ENCODE data around the gene SPTSSB. TPM values are rescaled to one million over a fixed set of nuclear protein-coding genes. Genes with fewer than 3 reads are reported as not detected.

Gene SPTSSB
- total RNA-seq, 2 donors from 2014 or later: 0.64 to 2.3 TPM

GRCh38 chr3:161325059-161325458 is 46.3 kb downstream of the SPTSSB start:
- no peaks in the 10 kb centered on the region for H3K4me1 ChIP-seq (ENCODE audit: control insufficient read depth, insufficient read depth, low read length)
- no peak for DNase-seq
- H3K9ac ChIP-seq (ENCODE audit: extremely low read depth, low read length, poor library complexity, severe bottlenecking): no peak overlapping the region
- H3K9me3 ChIP-seq (ENCODE audit: control insufficient read depth, low read length): no peaks in the 10 kb centered on the region
- 80 to 92% methylated on average over 2 of the region's 2 CpGs for WGBS, 2 experiments (ENCODE audit: insufficient coverage in 1 of 2, insufficient read length in 1 of 2)
- no peaks in the 10 kb centered on the region for H3K9me3 Mint-ChIP-seq
- no peak overlapping the region for H3K27ac ChIP-seq (ENCODE audit: low read depth, low read length)
- H3K36me3 Mint-ChIP-seq (ENCODE audit: low read depth): no peaks in the 10 kb centered on the region
- H3K36me3 ChIP-seq (ENCODE audit: control insufficient read depth, insufficient read depth, low read length): no peaks in the 10 kb centered on the region
- H3K4me3 ChIP-seq (ENCODE audit: low read length): no peak overlapping the region
- no peak overlapping the region for H3K4me3 Mint-ChIP-seq
- H3K27ac Mint-ChIP-seq: no peak overlapping the region
- H3K27me3 Mint-ChIP-seq (ENCODE audit: insufficient read depth): peaks cover 7% of the 10 kb centered on the region
- no peak for TF ChIP-seq CTCF (conservative IDR thresholded peaks at IDR 0.05)
- peaks cover 5% of the 10 kb centered on the region for H3K4me1 Mint-ChIP-seq
- peaks cover 13% of the 10 kb centered on the region for H3K27me3 ChIP-seq (ENCODE audit: control insufficient read depth, insufficient read depth, low read length, poor library complexity, severe bottlenecking)

GRCh38 chr3:161323926-161324621 is 47.2 kb downstream of the SPTSSB start:
- Histone ChIP-seq H3K27me3 (ENCODE audit: control insufficient read depth, insufficient read depth, low read length, poor library complexity, severe bottlenecking) (peaks cover 4% of the 10 kb centered on the region), H3K27ac (ENCODE audit: low read depth, low read length) (no peak overlapping the region), H3K36me3 (ENCODE audit: control insufficient read depth, insufficient read depth, low read length) (no peaks in the 10 kb centered on the region), H3K9me3 (ENCODE audit: control insufficient read depth, low read length) (no peaks in the 10 kb centered on the region), H3K4me3 (ENCODE audit: low read length) (no peak overlapping the region), H3K9ac (ENCODE audit: extremely low read depth, low read length, poor library complexity, severe bottlenecking) (no peak overlapping the region), H3K4me1 (ENCODE audit: control insufficient read depth, insufficient read depth, low read length) (no peaks in the 10 kb centered on the region)
- no peaks in the 10 kb centered on the region for H3K27me3 Mint-ChIP-seq (ENCODE audit: insufficient read depth)
- H3K9me3 Mint-ChIP-seq: no peaks in the 10 kb centered on the region
- no peak for TF ChIP-seq CTCF (conservative IDR thresholded peaks at IDR 0.05)
- no peaks in the 10 kb centered on the region for H3K36me3 Mint-ChIP-seq (ENCODE audit: low read depth)
- DNase-seq: no peak
- no peak overlapping the region for H3K27ac Mint-ChIP-seq
- peaks cover 5% of the 10 kb centered on the region for H3K4me1 Mint-ChIP-seq
- no peak overlapping the region for H3K4me3 Mint-ChIP-seq

DNA sequence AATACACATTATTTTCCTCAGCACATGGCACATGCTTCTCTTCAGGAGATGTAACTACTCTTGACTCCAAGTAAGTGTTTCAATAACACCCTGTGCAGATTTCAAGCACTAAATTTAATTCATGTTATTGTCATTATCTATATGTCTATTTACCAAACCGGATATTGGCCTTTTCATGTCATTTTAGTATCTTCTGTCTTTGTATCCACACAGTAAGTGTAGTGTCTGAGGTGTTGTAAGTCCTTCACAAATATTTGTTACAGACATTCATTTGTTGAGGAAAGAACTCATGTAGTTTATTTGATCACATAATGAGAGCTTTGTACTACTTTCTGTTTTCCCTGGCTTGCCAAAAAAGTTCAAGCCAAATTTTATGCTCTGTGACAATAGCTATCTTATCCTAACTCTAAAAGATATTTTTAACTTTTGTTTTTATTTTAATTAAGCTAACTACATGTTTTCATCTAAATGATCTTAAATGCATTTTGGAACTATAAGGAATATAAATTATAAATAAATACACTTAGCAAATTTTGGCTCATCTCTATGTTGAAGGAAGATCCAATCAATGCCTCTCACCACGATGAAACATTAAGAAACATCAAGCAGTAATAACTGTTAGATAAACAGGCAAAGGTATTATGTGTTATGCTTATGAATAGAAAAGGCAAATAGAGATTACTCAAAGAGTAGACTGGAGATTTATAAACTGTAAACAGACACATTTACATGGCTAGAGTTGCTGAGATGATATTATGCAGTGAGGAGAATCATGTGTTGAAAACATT is 48.3 kb downstream of the SPTSSB start:
- TF ChIP-seq CTCF (conservative IDR thresholded peaks at IDR 0.05): no peak
- Histone ChIP-seq H3K36me3 (ENCODE audit: control insufficient read depth, insufficient read depth, low read length) (no peaks in the 10 kb centered on the region), H3K4me1 (ENCODE audit: control insufficient read depth, insufficient read depth, low read length) (no peaks in the 10 kb centered on the region), H3K9me3 (ENCODE audit: control insufficient read depth, low read length) (no peaks in the 10 kb centered on the region), H3K27me3 (ENCODE audit: control insufficient read depth, insufficient read depth, low read length, poor library complexity, severe bottlenecking) (peaks cover 2% of the 10 kb centered on the region), H3K9ac (ENCODE audit: extremely low read depth, low read length, poor library complexity, severe bottlenecking) (no peak overlapping the region), H3K27ac (ENCODE audit: low read depth, low read length) (no peak overlapping the region), H3K4me3 (ENCODE audit: low read length) (no peak overlapping the region)
- DNase-seq: no peak
- 90% methylated on average over 2 of the region's 2 CpGs; no CpG with 5 or more reads in 1 of the 2 experiments for WGBS, 2 experiments (ENCODE audit: insufficient coverage in 1 of 2, insufficient read length in 1 of 2)
- H3K4me3 Mint-ChIP-seq: no peak overlapping the region
- peaks cover 5% of the 10 kb centered on the region for H3K4me1 Mint-ChIP-seq
- no peak overlapping the region for H3K27ac Mint-ChIP-seq
- no peaks in the 10 kb centered on the region for H3K9me3 Mint-ChIP-seq
- H3K27me3 Mint-ChIP-seq (ENCODE audit: insufficient read depth): no peaks in the 10 kb centered on the region
- no peaks in the 10 kb centered on the region for H3K36me3 Mint-ChIP-seq (ENCODE audit: low read depth)
